ENCODE measurements around the gene TWIST1. TPM values are rescaled to one million over a fixed set of nuclear protein-coding genes. Genes with fewer than 3 reads are reported as not detected.

The TWIST1 gene
- total RNA-seq = 1.3 TPM
- 1.7 TPM for polyA plus RNA-seq (ENCODE audit: insufficient read depth, low read depth, low replicate concordance)
- long read RNA-seq, donor 1, transcript TWIST1-201 (2 exons, 1,666 nt) = major isoform, 9 of 9 reads
- long read RNA-seq, donor 1, partial matches to known transcripts = 0 of 9 reads
- long read RNA-seq, donor 1, other reads (novel, unspliced or antisense) = 0 of 9 reads
- long read RNA-seq, donor 2, transcript TWIST1-201 (2 exons, 1,666 nt) = major isoform, 6 of 24 reads
- long read RNA-seq, donor 2, partial matches to known transcripts = 17 of 24 reads
- long read RNA-seq, donor 2, other reads (novel, unspliced or antisense) = 0 of 24 reads
- long read RNA-seq, donor 3, transcript TWIST1-201 (2 exons, 1,666 nt) = major isoform, 5 of 5 reads
- long read RNA-seq, donor 3, partial matches to known transcripts = 0 of 5 reads
- long read RNA-seq, donor 3, other reads (novel, unspliced or antisense) = 0 of 5 reads
- long read RNA-seq, donor 4, partial matches to known transcripts = 12 of 14 reads
- long read RNA-seq, donor 4, other reads (novel, unspliced or antisense) = 0 of 14 reads
- long read RNA-seq, donor 5 = 0 reads
- long read RNA-seq, donor 6, partial matches to known transcripts = 0 of 1 reads
- long read RNA-seq, donor 6, other reads (novel, unspliced or antisense) = 0 of 1 reads
- long read RNA-seq, donor 7, transcript TWIST1-201 (2 exons, 1,666 nt) = major isoform, 5 of 5 reads
- long read RNA-seq, donor 7, partial matches to known transcripts = 0 of 5 reads
- long read RNA-seq, donor 7, other reads (novel, unspliced or antisense) = 0 of 5 reads
- long read RNA-seq, donor 8, transcript TWIST1-201 (2 exons, 1,666 nt) = major isoform, 5 of 29 reads
- long read RNA-seq, donor 8, partial matches to known transcripts = 24 of 29 reads
- long read RNA-seq, donor 8, other reads (novel, unspliced or antisense) = 0 of 29 reads
- long read RNA-seq, donor 9, partial matches to known transcripts = 0 of 3 reads
- long read RNA-seq, donor 9, other reads (novel, unspliced or antisense) = 0 of 3 reads
- long read RNA-seq, donor 10, partial matches to known transcripts = 9 of 12 reads
- long read RNA-seq, donor 10, other reads (novel, unspliced or antisense) = 0 of 12 reads

GRCh38 chr7:19117091-19117869 lies at the start of gene TWIST1:
Gene TWIST1, minus strand, starts transcription at chr7:19117636. Its CDS starts 315 bp downstream, at chr7:19117321.
- Histone ChIP-seq H3K27ac (ENCODE audit: low read depth in 2 of 2, low read length in 2 of 2) (no peak within 1 kb of the TSS), H3K4me1 (ENCODE audit: control insufficient read depth in 2 of 3, insufficient read depth in 2 of 3, low read depth in 1 of 3, low read length in 3 of 3) (peaks cover 0 to 8% (median 0%) of the 10 kb centered on the region in 3 donors), H3K4me3 (ENCODE audit: low read length in 3 of 3) (peak within 1 kb of the TSS; percentile 55 to 74 (median 65)), H3K9ac (ENCODE audit: low read length in 3 of 3) (peak within 1 kb of the TSS in 2 of 3 donors; percentile 34 to 83), H3K27me3 (ENCODE audit: control insufficient read depth, insufficient read depth, low read length) (peaks cover 48% of the 10 kb centered on the region), H3K9me3 (ENCODE audit: control insufficient read depth in 2 of 3, insufficient read depth in 1 of 3, low read length in 3 of 3) (no peaks in the 10 kb centered on the region), H3K36me3 (ENCODE audit: control insufficient read depth in 2 of 3, insufficient read depth in 3 of 3, low read length in 3 of 3) (no peaks in the 10 kb centered on the region)
- DNase-seq (peak; percentile 76 to 92 (median 85)), FAIRE-seq (no peak)
- TF ChIP-seq CTCF (IDR thresholded peaks at IDR 0.05; ENCODE audit: borderline replicate concordance, extremely low read depth, insufficient read depth) = no peak
- intact Hi-C loops (cut with DNase I) = no loop called here

GRCh38 chr7:19161671-19162070 lies 44.2 kb upstream of the TWIST1 start:
- Histone ChIP-seq H3K9me3 (ENCODE audit: control insufficient read depth in 2 of 3, insufficient read depth in 1 of 3, low read length in 3 of 3) (no peaks in the 10 kb centered on the region), H3K27ac (ENCODE audit: low read depth in 2 of 2, low read length in 2 of 2) (no peak overlapping the region), H3K4me1 (ENCODE audit: control insufficient read depth in 2 of 3, insufficient read depth in 2 of 3, low read depth in 1 of 3, low read length in 3 of 3) (no peaks in the 10 kb centered on the region), H3K36me3 (ENCODE audit: control insufficient read depth in 2 of 3, insufficient read depth in 3 of 3, low read length in 3 of 3) (no peaks in the 10 kb centered on the region), H3K4me3 (ENCODE audit: low read length in 3 of 3) (no peak overlapping the region), H3K9ac (ENCODE audit: low read length in 3 of 3) (no peak overlapping the region), H3K27me3 (ENCODE audit: control insufficient read depth, insufficient read depth, low read length) (no peaks in the 10 kb centered on the region)
- intact Hi-C loops (cut with DNase I) = no loop called here
- TF ChIP-seq CTCF (IDR thresholded peaks at IDR 0.05; ENCODE audit: borderline replicate concordance, extremely low read depth, insufficient read depth) = no peak
- FAIRE-seq (no peak), DNase-seq (no peak)

GRCh38 chr7:19146699-19147098 lies 29.3 kb upstream of the TWIST1 start:
- Histone ChIP-seq H3K4me3 (ENCODE audit: low read length in 3 of 3) (no peak overlapping the region), H3K27ac (ENCODE audit: low read depth in 2 of 2, low read length in 2 of 2) (no peak overlapping the region), H3K9ac (ENCODE audit: low read length in 3 of 3) (no peak overlapping the region), H3K4me1 (ENCODE audit: control insufficient read depth in 2 of 3, insufficient read depth in 2 of 3, low read depth in 1 of 3, low read length in 3 of 3) (no peaks in the 10 kb centered on the region), H3K9me3 (ENCODE audit: control insufficient read depth in 2 of 3, insufficient read depth in 1 of 3, low read length in 3 of 3) (no peaks in the 10 kb centered on the region), H3K27me3 (ENCODE audit: control insufficient read depth, insufficient read depth, low read length) (peaks cover 31% of the 10 kb centered on the region), H3K36me3 (ENCODE audit: control insufficient read depth in 2 of 3, insufficient read depth in 3 of 3, low read length in 3 of 3) (no peaks in the 10 kb centered on the region)
- DNase-seq (peak in 2 of 5 donors; percentile 55 to 67), FAIRE-seq (no peak)
- no peak for TF ChIP-seq CTCF (IDR thresholded peaks at IDR 0.05; ENCODE audit: borderline replicate concordance, extremely low read depth, insufficient read depth)
- intact Hi-C loops (cut with DNase I) = no loop called here
